Uterus (tissue), 2 donors: ENCODE measurements around the gene PPL.

ENCODE experiments used
- POLR2A ChIP-seq, 2 donors: fragments of 450-650 bp; IDR thresholded peaks; one replicate each; pipeline ENCODE4 v1.6.1; 2016; ENCODE audit warnings: antibody characterized with exemption in 2 of 2, mild to moderate bottlenecking in 1 of 2, moderate library complexity in 1 of 2
- TF ChIP-seq, protein P1 (sequence below), 4 experiments: fragments of 200-600 bp in 2 of 4; fragments of 450-650 bp in 2 of 4; sonication (generic) in 2 of 4; IDR thresholded peaks; one replicate each; pipeline ENCODE4 v1.5.1; 2016 to 2019; ENCODE audit warnings: antibody characterized with exemption in 4 of 4, mild to moderate bottlenecking in 2 of 4, moderate library complexity in 1 of 4

- TF ChIP-seq POLR2A (IDR thresholded peaks at IDR 0.05), result peak; percentile 13 to 28
- TF ChIP-seq, protein P1, sequence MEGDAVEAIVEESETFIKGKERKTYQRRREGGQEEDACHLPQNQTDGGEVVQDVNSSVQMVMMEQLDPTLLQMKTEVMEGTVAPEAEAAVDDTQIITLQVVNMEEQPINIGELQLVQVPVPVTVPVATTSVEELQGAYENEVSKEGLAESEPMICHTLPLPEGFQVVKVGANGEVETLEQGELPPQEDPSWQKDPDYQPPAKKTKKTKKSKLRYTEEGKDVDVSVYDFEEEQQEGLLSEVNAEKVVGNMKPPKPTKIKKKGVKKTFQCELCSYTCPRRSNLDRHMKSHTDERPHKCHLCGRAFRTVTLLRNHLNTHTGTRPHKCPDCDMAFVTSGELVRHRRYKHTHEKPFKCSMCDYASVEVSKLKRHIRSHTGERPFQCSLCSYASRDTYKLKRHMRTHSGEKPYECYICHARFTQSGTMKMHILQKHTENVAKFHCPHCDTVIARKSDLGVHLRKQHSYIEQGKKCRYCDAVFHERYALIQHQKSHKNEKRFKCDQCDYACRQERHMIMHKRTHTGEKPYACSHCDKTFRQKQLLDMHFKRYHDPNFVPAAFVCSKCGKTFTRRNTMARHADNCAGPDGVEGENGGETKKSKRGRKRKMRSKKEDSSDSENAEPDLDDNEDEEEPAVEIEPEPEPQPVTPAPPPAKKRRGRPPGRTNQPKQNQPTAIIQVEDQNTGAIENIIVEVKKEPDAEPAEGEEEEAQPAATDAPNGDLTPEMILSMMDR (IDR thresholded peaks at IDR 0.05), result peak in 1 of 4 experiments; percentile 3
These were observed 21.0 kb upstream of the PPL start, which contains the start of gene SEC14L5 for GRCh38 chr16:4957720-4958509.
